Measurements from ENCODE around the gene BPGM.

The BPGM gene

DNA sequence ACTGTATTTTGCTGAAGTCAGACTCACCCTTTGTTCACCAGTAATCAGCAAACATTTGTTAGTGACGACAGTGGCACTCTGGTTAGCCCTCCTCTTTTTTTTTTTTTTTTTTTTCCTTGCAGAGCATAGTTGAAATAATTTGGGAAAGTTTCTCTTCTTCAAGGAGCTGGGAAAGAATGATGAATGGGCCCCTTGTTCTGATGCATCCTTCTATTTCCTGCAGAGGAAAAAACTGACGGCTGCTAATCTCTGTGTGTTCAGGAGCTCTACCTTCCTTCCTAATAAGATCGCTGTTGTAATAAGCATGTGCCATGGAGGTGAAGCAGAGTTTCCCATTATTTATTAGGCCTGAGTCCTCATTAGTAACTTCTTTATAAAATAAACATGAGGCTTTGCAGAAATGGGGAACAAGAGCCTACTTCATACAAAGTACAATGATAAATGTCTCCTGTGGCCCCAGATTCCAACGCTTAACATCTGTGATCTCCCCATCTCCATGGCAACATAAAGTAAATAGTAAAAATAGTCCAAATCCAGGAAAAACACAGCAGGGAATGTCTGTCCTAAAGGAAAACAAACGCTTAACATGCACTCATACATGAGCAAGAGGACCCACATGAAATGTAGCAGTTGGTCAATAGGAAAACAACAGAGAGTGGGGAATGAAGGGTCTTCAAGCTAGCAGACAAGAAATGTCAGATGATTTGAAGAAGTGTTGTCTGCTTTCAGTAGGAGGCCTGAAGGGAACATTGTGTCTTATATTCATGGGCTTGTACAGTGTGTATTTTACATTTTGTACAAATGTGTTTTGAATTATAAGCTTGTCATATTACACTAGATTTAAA lies 73.7 kb downstream of the BPGM start:
- no peak for DNase-seq

DNA sequence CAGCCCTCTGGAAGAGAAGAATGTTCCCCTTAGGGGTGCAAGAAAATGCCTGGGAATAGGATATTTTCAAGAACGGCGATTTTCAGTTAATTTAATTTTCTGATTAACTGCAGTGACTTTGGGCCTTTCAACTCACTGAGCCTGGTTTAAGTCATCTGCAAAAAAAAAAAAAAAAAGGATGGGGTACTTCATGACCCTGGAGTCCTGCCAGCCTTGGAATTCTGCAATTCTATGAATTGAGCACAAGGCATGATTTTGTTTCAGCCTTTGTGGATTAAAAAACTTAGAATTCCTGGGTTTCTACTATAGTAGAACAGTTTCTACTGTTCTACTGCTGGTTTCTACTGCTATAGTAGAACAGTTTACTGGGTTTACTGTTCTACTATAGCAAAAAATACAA lies 74.5 kb downstream of the BPGM start:
- DNase-seq, result no peak

DNA sequence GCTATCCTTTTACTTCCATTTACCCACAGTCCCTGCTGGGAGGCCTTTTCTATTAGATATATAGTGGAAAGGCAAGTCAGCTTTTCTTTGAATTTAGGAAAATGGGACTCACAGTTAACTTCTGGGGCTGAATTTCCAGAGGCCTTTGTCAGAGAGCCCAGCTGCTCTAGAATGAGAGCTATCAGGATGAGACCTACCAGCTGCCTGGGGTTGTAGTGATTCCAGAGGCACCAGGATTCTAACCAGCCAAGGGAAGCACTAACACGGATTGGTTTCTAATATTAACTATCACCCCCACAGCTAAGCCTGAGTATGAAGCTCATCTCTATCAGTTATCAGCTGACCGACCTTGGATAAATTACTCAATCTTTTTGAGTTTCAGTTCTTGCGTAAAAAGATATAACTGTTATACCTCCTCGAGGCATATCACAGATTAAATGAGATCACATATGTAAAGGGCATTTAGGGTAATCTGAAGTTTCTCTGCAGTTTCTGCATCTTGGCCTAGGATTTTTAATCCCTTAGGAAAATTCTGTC lies 76.2 kb downstream of the BPGM start:
- no peak for DNase-seq

DNA sequence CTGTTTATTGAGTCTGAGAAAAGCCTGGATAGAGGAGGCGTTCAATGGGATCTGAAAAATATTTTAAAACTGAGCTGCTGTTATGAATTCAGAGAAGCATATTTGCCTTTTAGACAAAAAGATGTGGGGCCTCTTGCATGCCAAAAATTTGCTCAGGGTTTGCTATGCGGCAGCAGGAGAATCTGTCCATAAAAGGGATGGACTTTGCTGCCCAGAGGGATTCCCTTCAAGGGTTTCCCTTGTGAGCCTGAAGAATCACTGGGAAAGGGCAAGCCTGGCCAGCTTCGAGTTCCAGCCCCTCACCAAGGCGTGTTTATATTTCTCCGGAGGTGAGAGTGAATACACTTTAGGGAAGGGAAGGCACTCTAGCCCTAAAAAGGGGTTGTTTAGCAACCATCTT lies 77.2 kb downstream of the BPGM start:
- no peak for DNase-seq

DNA sequence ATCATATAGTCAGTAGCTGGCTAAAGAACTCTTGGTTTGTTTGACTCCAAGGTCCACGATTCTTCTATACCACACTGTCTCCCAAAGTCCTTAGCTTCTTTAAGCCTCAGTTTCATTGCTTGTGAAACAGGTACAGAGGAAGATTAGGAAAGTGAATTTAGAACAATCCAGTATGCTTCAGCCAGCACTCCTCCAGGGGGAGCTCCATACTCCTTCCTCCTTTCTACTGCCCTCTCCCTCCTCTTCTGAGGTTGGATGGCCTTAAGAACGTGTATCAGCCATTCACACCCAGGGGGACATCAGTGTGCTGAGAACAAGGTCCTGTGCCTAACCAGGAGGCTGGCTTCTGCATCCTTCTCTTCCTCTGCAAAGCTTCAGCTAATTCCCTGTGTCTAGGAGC lies 78.0 kb downstream of the BPGM start:
- no peak for DNase-seq

DNA sequence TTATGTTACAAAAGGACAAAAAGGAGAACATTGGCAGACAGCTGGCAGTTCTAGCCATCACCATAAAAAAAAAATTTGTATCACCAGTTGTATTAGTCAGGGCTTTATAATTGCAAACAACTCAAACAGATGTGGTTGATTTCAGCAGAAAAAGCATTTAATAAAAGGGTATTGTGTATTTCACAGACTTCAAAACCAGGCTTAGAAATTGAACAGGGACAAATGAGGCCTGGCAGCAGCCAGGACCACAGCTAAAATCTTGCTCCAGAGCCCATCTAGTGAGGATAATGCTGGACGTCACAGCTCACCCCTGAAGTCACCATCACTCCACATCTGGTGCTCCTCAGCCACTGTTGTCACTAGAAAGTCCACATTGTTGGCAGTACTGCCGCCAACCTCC lies 79.9 kb downstream of the BPGM start:
- peak in 1 of 14 donors; percentile 4 for DNase-seq

DNA sequence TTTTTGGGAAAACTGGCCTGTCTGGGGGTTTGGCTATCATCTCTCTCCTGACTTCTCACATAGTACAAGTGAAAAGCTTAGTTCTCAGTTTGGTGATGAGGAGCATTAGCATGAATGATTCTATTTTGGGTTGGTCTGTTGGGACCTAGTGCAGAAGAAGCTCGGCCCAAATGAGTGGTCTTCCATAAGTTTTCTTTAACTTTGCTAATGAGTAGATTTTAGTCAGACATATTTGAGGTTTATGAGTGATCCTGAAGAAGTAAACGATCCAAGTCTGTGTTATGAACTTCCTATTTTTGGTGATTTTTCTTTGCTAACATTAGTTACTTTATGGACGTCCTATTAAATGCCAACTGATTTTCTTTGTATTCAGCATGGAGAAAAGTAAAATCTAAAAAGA lies 81.1 kb downstream of the BPGM start:
- DNase-seq, result no peak
